GM19240 (cell line): ENCODE measurements around the gene PLAGL2.
"Not testable (repeated sequence)": the region's sequence is repeated elsewhere in the genome, so short reads cannot be mapped to it uniquely, and the experiment has no call there.

Experiments used
- DNase-seq: peaks from one replicate; pipeline ENCODE4 v3.0.0; 2011; ENCODE audit warnings: low spot score; ENCODE audit not compliant: insufficient read length

Gene PLAGL2

GRCh38 chr20:32204205-32205109 is 3.1 kb downstream of the PLAGL2 start:
- DNase-seq: no peak

DNA sequence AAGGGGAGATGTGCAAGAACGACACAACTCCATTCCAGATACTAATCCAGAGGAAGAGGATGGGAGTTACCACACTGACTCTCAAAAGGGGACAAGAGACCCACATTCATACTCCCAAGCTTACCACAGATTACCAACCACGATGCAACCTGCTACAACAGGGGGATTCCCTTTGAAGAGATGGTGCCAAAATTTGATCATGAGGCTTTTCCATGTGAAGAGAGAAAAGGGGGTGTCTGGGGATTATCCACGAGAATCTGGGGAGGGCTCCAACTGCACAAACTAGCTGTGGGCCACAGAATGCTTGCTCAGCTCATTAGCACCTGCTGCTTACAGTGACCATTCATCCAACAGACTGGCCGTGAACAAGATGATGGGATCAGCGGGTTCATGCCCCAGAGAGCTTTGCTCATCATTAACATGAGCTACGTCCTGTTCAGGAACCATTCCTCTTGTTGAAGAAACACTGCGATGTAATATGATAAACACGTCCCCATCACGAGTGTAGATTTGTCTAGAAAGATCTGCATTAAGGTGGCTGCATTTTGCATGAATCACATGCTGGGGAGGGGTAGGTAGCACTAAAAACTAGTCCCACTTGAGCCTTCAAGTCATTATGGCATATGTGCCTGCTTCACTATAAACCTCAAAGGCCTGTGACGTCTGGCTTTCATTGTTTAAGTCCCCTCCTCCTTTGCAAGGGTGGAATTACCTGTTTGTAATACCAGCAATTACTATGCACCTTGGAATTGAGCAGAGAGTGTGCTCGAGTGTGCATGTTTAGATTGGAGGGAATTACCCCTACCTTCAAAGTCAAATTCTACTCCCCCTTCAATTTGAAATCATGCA is 4.0 kb downstream of the PLAGL2 start:
- DNase-seq: no peak

- DNase-seq: no peak
Observed at GRCh38 chr20:32201977-32202363, 5.6 kb downstream of the PLAGL2 start.

DNA sequence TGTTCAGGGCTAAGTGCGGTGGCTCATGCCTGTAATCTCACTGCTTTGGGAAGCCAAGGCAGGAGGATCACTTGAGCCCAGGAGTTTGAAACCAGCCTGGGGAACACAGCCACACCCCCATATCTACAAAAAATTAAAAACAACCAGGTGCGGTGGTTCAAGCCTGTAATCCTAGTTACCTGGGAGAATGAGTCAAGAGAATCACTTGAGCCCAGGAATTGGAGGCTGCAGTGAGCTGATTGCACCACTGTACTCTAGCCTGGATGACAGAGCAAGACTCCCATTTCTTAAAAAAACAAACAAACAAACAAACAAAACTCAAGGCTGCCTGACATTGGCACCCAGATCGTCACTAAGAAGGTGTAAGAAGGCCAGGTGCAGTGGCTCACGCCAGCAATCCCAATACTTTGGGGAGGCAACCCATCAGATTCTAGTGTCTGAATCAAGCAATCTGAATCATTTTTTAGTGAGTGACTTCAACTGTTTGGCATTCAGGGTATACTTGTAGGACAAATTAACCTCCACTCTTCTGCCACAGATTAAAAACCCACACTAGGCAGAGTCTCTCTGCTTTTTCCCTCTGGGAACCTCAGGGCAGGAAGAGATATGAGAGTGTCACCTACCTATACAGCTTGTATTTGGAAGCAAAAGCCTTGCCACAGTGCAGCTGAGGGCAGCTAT is 6.1 kb downstream of the PLAGL2 start:
- no peak for DNase-seq

DNA sequence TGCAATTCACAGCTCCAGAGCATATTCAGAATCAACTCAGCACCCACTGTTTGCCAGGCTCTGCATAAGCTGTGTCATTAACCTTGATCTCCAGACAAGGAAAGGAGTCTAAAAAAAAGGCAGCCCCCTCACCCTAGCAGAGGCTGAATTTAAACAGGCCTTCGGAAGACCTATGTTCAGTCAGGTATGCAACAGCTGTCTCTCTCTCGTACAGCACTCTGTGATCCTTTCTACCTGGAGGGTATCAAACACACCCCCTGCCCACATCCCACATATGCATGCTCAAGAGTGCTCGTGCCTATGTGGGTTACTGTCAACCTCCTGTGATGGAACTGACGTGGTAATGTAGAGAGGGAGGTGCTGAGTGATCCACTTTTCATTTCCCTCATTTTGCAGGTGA is 8.5 kb downstream of the PLAGL2 start:
- no peak for DNase-seq

GRCh38 chr20:32197136-32197535 is 10.4 kb downstream of the PLAGL2 start:
- not testable (repeated sequence) for DNase-seq

DNA sequence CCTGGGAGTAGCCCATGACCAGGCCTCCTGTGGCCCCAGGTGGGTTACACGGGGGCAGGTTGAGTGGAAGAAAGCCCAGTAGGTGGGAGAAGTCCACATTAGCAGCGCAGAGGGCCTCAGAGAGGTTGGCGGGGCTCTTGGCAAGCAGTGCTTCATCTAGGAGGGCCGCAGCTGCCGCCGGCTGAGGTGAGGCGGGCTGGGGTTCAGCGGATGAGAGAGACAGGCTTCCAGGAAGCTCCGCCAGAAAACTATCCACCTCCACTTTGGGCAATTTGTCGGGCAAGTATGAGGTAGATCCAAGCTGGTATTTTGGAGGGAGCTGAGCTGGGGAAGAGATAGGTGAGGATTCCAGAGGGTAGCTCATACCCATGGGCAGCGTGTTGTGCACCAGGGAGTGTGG is 10.9 kb downstream of the PLAGL2 start:
- not testable (repeated sequence) for DNase-seq

DNA sequence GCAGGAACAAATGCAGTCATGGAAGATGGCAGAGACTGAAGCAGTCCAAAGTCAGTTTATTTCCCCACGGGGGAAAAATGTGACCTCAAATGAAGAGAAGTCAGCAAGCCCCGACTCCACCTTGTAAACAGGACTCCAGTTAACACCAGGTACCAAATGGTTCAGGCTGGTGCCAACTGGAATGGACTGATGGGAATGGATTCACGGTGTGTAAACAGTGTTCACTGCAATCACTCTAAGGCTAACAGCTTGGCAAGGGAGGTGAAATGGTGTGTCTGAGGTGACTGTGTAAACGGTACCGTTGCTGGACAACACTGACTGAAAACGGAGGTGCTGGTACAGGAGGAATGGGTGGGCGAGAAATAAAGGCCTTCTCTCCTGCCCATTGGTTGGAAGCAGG is 12.0 kb downstream of the PLAGL2 start:
- no peak for DNase-seq

GRCh38 chr20:32193996-32194395 is 13.5 kb downstream of the PLAGL2 start:
- DNase-seq: no peak

GRCh38 chr20:32193336-32193735 is 14.2 kb downstream of the PLAGL2 start:
- DNase-seq: not testable (repeated sequence)

DNA sequence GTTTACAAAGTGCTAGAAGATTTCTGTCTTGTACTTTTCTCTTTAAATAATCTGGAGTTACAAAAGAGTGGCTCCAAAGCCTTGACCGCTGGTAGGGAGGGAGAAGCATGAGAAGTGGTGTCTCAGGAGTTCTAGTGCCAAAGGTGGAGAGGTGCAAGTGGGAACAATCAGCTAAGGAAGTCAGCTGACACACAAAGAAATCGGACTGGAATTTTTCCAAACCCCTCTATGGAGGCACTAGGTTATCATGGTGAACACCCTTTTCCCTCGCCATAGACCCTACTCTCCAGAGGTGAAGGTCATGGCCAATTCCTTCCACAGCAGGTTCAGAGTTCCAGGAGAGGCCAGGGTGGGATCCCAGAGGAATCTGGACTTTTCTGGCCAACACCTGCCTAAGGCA is 14.8 kb downstream of the PLAGL2 start:
- no peak for DNase-seq

DNA sequence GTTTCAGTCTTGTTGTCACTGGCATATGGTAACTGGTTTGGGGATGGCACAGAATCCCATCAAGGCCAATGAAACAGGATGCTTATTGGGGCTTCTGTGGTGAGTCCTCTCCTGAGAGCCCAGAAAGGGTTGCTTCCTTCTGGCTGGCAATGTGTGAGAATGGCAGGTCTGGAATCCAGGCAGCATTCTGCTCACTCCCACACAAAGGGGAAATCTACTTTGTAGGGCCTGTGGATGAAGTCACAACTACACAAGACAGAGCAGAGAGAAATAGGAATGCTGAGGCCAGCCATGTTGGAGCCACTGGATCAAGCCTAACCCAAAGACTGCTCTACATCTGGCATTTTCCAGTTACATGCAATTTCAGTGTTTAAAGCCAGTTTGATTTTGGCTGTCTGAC is 15.7 kb downstream of the PLAGL2 start:
- no peak for DNase-seq

DNA sequence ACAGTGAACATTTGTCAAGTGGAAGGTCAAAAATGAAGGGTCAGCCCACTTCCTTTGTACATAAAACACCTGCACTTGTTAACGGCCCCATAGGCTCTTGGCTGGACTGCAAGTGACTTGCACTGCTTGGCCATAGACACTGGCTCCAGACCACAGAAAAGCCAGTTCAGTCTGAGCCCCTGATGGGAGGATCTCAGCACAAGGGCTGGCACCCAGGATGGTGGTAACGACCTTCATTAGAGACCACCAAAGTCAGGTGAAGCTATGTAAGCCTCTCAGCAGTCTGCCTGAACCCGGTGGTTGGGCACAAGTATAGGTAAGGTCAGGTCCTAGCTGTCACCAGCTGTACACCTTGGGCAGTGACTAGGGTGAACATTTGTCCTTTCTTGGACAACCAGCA is 16.1 kb downstream of the PLAGL2 start:
- no peak for DNase-seq

DNA sequence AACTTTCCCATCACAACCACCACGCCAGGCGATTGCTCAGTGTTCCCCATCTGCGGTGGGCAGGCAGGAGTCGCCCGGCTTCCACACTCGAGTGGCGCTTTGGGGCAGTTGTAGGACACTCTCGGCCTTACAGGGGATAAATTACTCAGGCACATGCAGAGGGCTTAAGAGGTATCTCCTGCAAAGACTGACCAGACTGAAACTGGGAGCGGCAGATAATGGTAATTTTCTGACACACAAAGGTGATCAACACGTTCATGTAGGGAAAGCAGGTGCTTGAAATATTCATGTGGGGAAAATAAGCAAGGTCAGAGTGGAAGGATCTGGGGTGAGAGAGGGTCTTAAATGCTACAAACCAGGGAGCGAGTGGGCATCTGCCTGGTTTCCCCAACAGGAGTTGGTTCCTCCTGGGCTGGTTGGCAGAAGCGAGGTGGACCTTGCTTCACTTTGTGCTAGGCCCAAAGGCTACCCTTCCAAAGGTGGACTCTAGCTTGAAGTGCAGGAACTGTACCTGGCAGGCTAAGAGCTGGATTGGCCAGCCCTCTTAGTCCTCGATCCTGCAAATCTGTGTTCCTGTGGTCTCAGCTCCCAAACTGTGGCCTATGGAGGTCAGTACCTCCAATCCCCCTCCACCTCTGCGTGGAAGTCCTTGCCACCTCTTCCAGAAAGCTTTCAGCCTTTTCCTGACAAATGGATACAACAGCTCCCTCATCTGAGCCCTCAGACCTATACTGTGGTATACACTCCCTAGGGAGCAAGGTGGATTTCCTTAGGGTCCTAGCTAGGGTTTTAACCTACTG is 16.7 kb downstream of the PLAGL2 start:
- DNase-seq: no peak

DNA sequence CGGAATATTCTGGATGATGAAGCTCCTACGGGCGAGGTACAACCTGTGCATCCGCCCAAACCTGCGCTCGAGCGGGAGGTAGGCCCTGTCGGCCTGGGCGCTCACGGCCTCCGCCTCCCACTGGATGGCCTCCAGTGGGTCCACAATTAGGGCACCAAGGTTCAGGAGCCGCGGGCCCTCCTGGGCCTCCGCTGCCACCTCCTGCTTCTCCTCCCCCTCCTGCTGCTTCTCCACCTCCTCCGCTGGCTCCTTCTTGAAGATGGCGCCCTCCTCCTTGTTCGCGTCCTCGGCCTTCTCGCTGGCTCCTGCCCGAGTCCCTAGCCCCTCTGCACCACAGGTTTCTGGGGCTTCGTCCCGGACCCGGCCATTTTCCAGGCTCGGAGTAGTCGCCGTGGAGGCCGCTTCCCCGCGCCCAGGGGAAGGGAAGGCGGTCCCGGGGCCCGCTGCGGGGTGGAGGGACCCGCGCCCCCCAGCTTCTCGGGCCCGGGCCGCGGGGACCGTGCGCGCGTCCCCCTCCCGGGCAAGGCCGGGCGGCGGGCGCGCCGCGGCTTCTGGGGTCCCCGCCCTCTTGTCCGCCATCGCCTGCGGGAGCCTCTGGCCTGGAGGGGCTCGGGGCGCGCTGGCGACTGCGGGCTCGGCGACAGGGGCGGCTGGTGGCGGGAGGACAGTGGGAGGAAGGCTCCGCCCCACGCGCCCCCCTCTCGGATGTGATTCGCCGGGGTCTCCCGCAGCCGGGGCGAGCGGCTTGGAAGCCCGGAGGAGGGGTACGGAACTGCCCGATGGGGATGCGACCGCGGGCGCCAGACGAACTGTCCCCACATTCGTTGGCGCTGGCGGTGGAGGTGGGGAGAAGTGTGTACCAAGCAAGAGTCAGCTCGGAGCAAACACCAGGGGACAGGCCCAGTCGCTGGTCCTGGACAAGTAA is 17.6 kb downstream of the PLAGL2 start:
- DNase-seq: no peak

GRCh38 chr20:32189123-32189410 is 18.5 kb downstream of the PLAGL2 start:
- no peak for DNase-seq

- no peak for DNase-seq
Observed at GRCh38 chr20:32188376-32189122, 19.0 kb downstream of the PLAGL2 start.

DNA sequence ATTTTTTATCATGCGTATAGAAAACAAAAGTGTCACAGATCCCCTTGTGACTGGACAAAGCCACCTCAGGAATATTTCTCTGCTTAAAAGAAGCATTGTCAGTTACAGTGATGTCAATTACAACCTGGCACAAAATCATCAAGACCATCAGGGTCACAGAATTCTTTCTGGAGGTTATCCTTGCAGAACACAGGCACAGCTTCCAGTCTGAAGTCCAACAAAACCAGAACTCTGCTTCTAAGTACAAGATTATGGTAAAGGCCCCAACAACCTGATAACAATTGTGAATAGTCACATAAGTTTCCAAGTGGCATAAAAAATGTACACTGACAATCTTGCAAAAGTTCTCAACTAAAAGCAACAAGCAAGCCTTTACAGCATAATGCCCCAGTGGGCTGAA is 21.0 kb downstream of the PLAGL2 start:
- DNase-seq: no peak

- DNase-seq: no peak
Observed at GRCh38 chr20:32184961-32185603, 22.5 kb downstream of the PLAGL2 start.
